Panc1 (cell line): Measurements from ENCODE around the gene ARHGAP25. TPM values are rescaled to one million over a fixed set of nuclear protein-coding genes. Genes with fewer than 3 reads are reported as not detected.
A peak's percentile ranks its signal among the peaks of the same experiment; 100 is the strongest.

Experiments used
- ATAC-seq: fragments of 200-7000 bp; cut with Tn5 transposase; 2 replicates; pipeline ENCODE4 v1.9.1; 2020; ENCODE audit warnings: mild to moderate bottlenecking, moderate library complexity
- BruUV-seq: library from RNA; stranded (reverse); fragments of 400-500 nt; replicated peaks from 2 replicates; lab custom pipeline; 2021; lab: Mats Ljungman, UMichigan
- CTCF ChIA-PET: fragments of 300-600 bp; sonication (Branson Sonifier 250); formaldehyde crosslinking; loops from one replicate; lab custom pipeline; 2022; ENCODE audit warnings: antibody characterized with exemption; lab: Charles Lee
- POLR2A ChIA-PET: fragments of 300-600 bp; sonication (Branson Sonifier 250); formaldehyde crosslinking; loops from one replicate; lab custom pipeline; 2022; ENCODE audit warnings: antibody characterized with exemption; lab: Charles Lee
- DNase-seq: peaks from one replicate; pipeline ENCODE4 v3.0.0-alpha.2; 2010; ENCODE audit warnings: low read depth, low spot score
- H3K27ac ChIP-seq: 2 replicates; pipeline ENCODE4 v1.5.1; 2011; ENCODE audit warnings: mild to moderate bottlenecking, low read length, inconsistent platforms
- H3K27me3 ChIP-seq: fragments of 200-500 bp; sonication (Bioruptor generic); 2 replicates; pipeline ENCODE4 v1.6.0; 2014; ENCODE audit warnings: low read length, inconsistent platforms; ENCODE audit not compliant: control insufficient read depth, insufficient read depth
- H3K36me3 ChIP-seq: fragments of 200-500 bp; sonication (Bioruptor generic); 2 replicates; pipeline ENCODE4 v1.5.1; 2014; ENCODE audit warnings: inconsistent platforms, mild to moderate bottlenecking, low read length, moderate library complexity; ENCODE audit not compliant: control insufficient read depth, insufficient read depth
- H3K4me1 ChIP-seq: 2 replicates; pipeline ENCODE4 v1.5.1; 2011; ENCODE audit warnings: inconsistent platforms, mild to moderate bottlenecking, low read length, moderate library complexity; ENCODE audit not compliant: control insufficient read depth, insufficient read depth
- H3K4me3 ChIP-seq, 2 experiments: 2 replicates each; pipeline ENCODE4 v1.5.1; 2011 to 2012; ENCODE audit warnings: low read depth in 2 of 2, low read length in 2 of 2, mild to moderate bottlenecking in 2 of 2, inconsistent platforms in 1 of 2, moderate library complexity in 1 of 2
- H3K9me3 ChIP-seq: fragments of 200-500 bp; sonication (Bioruptor generic); 2 replicates; pipeline ENCODE4 v1.5.1; 2014; ENCODE audit warnings: low read depth, mild to moderate bottlenecking, inconsistent platforms, low read length, moderate library complexity; ENCODE audit not compliant: control insufficient read depth, insufficient read depth
- POLR2AphosphoS5 ChIP-seq: IDR thresholded peaks from 2 replicates; pipeline ENCODE4 v1.6.1; 2012; ENCODE audit warnings: mild to moderate bottlenecking, low read depth, low read length, moderate library complexity
- SIN3A ChIP-seq: IDR thresholded peaks from 2 replicates; pipeline ENCODE4 v1.6.1; 2012; ENCODE audit warnings: low read depth, mild to moderate bottlenecking, low read length, moderate library complexity, borderline replicate concordance; ENCODE audit not compliant: insufficient read depth
- TCF7L2 ChIP-seq: IDR thresholded peaks from 2 replicates; pipeline ENCODE4 v1.6.1; 2011; ENCODE audit warnings: mild to moderate bottlenecking, low read depth, low read length, inconsistent platforms
- in situ Hi-C: cut with HindIII; loops from 2 replicates; pipeline ENCODE4 v1.10.0; 2016; ENCODE audit warnings: low sequenced_read_pairs, low pct_unique_long_range_greater_than_20kb
- intact Hi-C: fragments of 100-400 bp; cut with micrococcal nuclease; formaldehyde crosslinking; loops from one replicate; pipeline ENCODE4 v1.10.0; 2022; ENCODE audit not compliant: unreplicated experiment
- total RNA-seq: library from RNA; stranded (reverse); gene quantifications from one replicate; pipeline ENCODE4 v1.2.1, GENCODE V29; 2021; ENCODE audit not compliant: unreplicated experiment
- TF ChIP-seq, protein P1 (sequence below), 2 experiments: IDR thresholded peaks; 2 replicates each; pipeline ENCODE4 v1.6.1; 2011 to 2012; ENCODE audit warnings: low read depth in 2 of 2, control low read depth in 1 of 2, low read length in 1 of 2, mild to moderate bottlenecking in 1 of 2, moderate library complexity in 1 of 2; ENCODE audit not compliant: insufficient read depth in 1 of 2
- TF ChIP-seq, protein P2 (sequence below): fragments of 450-650 bp; IDR thresholded peaks from 2 replicates; pipeline ENCODE4 v1.5.1; 2017; ENCODE audit warnings: mild to moderate bottlenecking

Gene ARHGAP25
- total RNA-seq, 1 experiment from 2014 or later: 0.49 TPM

GRCh38 chr2:68831686-68832232, 97.1 kb downstream of the ARHGAP25 start:
- DNase-seq (no peak), ATAC-seq (no peak)
- TF ChIP-seq, protein P1, sequence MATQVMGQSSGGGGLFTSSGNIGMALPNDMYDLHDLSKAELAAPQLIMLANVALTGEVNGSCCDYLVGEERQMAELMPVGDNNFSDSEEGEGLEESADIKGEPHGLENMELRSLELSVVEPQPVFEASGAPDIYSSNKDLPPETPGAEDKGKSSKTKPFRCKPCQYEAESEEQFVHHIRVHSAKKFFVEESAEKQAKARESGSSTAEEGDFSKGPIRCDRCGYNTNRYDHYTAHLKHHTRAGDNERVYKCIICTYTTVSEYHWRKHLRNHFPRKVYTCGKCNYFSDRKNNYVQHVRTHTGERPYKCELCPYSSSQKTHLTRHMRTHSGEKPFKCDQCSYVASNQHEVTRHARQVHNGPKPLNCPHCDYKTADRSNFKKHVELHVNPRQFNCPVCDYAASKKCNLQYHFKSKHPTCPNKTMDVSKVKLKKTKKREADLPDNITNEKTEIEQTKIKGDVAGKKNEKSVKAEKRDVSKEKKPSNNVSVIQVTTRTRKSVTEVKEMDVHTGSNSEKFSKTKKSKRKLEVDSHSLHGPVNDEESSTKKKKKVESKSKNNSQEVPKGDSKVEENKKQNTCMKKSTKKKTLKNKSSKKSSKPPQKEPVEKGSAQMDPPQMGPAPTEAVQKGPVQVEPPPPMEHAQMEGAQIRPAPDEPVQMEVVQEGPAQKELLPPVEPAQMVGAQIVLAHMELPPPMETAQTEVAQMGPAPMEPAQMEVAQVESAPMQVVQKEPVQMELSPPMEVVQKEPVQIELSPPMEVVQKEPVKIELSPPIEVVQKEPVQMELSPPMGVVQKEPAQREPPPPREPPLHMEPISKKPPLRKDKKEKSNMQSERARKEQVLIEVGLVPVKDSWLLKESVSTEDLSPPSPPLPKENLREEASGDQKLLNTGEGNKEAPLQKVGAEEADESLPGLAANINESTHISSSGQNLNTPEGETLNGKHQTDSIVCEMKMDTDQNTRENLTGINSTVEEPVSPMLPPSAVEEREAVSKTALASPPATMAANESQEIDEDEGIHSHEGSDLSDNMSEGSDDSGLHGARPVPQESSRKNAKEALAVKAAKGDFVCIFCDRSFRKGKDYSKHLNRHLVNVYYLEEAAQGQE (IDR thresholded peaks at IDR 0.05; ENCODE audit: insufficient read depth in 1 of 2, low read depth in 2 of 2, low read length in 1 of 2): no peak
- no peak for TF ChIP-seq SIN3A
- TF ChIP-seq, protein P2, sequence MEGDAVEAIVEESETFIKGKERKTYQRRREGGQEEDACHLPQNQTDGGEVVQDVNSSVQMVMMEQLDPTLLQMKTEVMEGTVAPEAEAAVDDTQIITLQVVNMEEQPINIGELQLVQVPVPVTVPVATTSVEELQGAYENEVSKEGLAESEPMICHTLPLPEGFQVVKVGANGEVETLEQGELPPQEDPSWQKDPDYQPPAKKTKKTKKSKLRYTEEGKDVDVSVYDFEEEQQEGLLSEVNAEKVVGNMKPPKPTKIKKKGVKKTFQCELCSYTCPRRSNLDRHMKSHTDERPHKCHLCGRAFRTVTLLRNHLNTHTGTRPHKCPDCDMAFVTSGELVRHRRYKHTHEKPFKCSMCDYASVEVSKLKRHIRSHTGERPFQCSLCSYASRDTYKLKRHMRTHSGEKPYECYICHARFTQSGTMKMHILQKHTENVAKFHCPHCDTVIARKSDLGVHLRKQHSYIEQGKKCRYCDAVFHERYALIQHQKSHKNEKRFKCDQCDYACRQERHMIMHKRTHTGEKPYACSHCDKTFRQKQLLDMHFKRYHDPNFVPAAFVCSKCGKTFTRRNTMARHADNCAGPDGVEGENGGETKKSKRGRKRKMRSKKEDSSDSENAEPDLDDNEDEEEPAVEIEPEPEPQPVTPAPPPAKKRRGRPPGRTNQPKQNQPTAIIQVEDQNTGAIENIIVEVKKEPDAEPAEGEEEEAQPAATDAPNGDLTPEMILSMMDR: no peak
- TF ChIP-seq POLR2AphosphoS5: no peak
- no peak for TF ChIP-seq TCF7L2
- intact Hi-C loops (loop anchor here (10.0 kb wide), 1 partner anchor 77 kb away; no protein-coding TSS in a partner anchor), in situ Hi-C loops (no loop called here)
- H3K9me3 ChIP-seq: no peaks in the 10 kb centered on the region
- H3K27me3 ChIP-seq: no peaks in the 10 kb centered on the region
- no peak overlapping the region for H3K4me3 ChIP-seq
- H3K36me3 ChIP-seq: no peaks in the 10 kb centered on the region
- no peaks in the 10 kb centered on the region for H3K4me1 ChIP-seq
- BruUV-seq: no TSS peak
- ChIA-PET CTCF (no interaction called here), POLR2A (no interaction called here)
- H3K27ac ChIP-seq: no peak overlapping the region

- in situ Hi-C loops: no loop called here
- POLR2A ChIA-PET: no interaction called here
- Histone ChIP-seq H3K27ac (no peak overlapping the region), H3K9me3 (no peaks in the 10 kb centered on the region), H3K4me1 (no peaks in the 10 kb centered on the region), H3K4me3 (no peak overlapping the region), H3K27me3 (no peaks in the 10 kb centered on the region), H3K36me3 (no peaks in the 10 kb centered on the region)
- CTCF ChIA-PET: no interaction called here
- DNase-seq (no peak), ATAC-seq (peak; percentile 33; the same call in 1 of the 2 replicates)
- TF ChIP-seq SIN3A (no peak), TCF7L2 (no peak), POLR2AphosphoS5 (no peak)
- TF ChIP-seq, protein P1 (IDR thresholded peaks at IDR 0.05; ENCODE audit: insufficient read depth in 1 of 2, low read depth in 2 of 2, low read length in 1 of 2): no peak
- TF ChIP-seq, protein P2: no peak
- no TSS peak for BruUV-seq
- intact Hi-C loops: loop anchor here (10.0 kb wide), 1 partner anchor 78 kb away; no protein-coding TSS in a partner anchor
Measured at GRCh38 chr2:68832233-68832869, 97.7 kb downstream of the ARHGAP25 start.
